C4-2B (cell line): ENCODE data around the gene LEMD1.
A peak's percentile ranks its signal among the peaks of the same experiment; 100 is the strongest.
"Not testable (repeated sequence)": the region's sequence is repeated elsewhere in the genome, so short reads cannot be mapped to it uniquely, and the experiment has no call there.

Experiments
- H3K27ac ChIP-seq: fragments of 450-650 bp; 2 replicates; pipeline ENCODE4 v1.5.1; 2017
- ZFX ChIP-seq: fragments of 450-650 bp; IDR thresholded peaks from 2 replicates; pipeline ENCODE4 v1.6.1; 2017
- TF ChIP-seq, protein P1 (sequence below): fragments of 450-650 bp; conservative IDR thresholded peaks from 2 replicates; pipeline ENCODE4 v1.5.1; 2017; ENCODE audit warnings: mild to moderate bottlenecking

The LEMD1 gene

GRCh38 chr1:205398586-205398985, 23.3 kb downstream of the LEMD1 start:
- TF ChIP-seq, protein P1, sequence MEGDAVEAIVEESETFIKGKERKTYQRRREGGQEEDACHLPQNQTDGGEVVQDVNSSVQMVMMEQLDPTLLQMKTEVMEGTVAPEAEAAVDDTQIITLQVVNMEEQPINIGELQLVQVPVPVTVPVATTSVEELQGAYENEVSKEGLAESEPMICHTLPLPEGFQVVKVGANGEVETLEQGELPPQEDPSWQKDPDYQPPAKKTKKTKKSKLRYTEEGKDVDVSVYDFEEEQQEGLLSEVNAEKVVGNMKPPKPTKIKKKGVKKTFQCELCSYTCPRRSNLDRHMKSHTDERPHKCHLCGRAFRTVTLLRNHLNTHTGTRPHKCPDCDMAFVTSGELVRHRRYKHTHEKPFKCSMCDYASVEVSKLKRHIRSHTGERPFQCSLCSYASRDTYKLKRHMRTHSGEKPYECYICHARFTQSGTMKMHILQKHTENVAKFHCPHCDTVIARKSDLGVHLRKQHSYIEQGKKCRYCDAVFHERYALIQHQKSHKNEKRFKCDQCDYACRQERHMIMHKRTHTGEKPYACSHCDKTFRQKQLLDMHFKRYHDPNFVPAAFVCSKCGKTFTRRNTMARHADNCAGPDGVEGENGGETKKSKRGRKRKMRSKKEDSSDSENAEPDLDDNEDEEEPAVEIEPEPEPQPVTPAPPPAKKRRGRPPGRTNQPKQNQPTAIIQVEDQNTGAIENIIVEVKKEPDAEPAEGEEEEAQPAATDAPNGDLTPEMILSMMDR, result no peak
- no peak for TF ChIP-seq ZFX
- no peak overlapping the region for H3K27ac ChIP-seq

DNA sequence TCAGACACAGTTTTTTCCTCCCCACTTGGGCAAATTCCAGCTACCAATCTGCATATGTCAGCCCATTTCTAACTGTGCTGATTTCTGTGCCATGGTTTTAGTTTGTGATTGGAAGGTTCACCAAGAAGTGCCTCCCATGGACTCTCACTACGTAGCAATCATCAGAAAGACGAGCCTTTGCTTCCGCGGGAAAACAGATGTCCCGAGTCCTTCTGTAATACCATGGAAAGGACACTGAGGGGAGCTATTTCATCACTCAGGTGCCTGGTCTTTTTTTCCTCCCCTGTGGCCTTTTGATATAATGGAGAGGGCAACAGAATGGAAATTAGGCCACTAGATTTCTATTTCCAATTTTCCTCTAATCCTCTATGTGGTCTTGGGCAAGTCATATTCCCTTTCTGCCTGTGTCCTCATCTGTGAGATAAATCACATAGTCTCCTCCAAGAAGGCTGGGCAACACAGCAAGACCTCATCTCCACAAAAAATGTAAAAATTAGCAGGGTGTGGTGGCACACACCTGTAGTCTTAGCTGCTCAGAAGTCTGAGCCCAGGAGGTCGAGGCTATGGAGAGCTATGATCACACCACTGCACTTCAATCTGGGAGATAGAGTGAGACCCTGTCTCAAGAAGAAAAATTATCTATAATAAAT, 24.8 kb downstream of the LEMD1 start:
- H3K27ac ChIP-seq, result no peak overlapping the region
- TF ChIP-seq, protein P1, result peak; percentile 84
- no peak for TF ChIP-seq ZFX

DNA sequence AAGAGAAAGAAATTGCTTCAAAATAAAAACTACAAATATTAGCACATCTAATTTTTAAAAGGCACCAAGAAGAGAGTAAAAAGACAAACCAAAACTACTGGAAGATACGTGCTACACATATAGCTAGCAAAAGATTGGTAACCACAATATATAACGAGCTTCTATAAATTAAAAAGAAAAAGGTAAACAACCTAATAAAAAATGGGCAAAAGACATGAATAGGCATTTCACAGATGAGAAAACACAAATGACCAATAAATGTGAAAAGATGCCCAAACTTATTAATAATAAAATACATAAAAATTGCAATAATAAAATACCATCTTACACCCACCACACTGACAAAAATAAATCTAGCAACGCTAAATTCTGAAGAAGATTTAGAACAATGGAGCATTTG, 26.2 kb downstream of the LEMD1 start:
- no peak overlapping the region for H3K27ac ChIP-seq
- no peak for TF ChIP-seq ZFX
- TF ChIP-seq, protein P1, result no peak

GRCh38 chr1:205392650-205393049, 29.2 kb downstream of the LEMD1 start:
- no peak for TF ChIP-seq ZFX
- TF ChIP-seq, protein P1, result no peak
- H3K27ac ChIP-seq, result no peak overlapping the region

GRCh38 chr1:205391386-205391785, 30.5 kb downstream of the LEMD1 start:
- no peak for TF ChIP-seq ZFX
- TF ChIP-seq, protein P1, result no peak
- no peak overlapping the region for H3K27ac ChIP-seq

DNA sequence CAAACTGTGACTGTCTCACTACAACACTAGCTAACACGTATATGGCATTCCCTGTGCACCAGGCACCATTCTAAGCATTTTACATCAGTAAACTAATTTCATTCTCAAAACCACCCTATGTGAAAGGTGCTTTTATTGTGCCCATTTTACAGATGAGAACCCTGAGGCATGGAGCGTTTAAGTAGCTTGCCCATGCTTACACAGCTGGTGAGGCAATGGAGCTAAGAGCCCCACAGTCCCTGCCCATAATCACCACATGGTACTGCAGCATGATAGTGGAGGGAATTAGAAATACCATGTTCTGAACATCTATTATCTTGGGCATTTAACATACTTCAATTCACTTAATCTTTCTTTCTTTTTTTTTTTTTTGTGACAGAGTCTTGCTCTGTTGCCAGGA, 34.0 kb downstream of the LEMD1 start:
- no peak for TF ChIP-seq ZFX
- TF ChIP-seq, protein P1, result no peak
- no peak overlapping the region for H3K27ac ChIP-seq

DNA sequence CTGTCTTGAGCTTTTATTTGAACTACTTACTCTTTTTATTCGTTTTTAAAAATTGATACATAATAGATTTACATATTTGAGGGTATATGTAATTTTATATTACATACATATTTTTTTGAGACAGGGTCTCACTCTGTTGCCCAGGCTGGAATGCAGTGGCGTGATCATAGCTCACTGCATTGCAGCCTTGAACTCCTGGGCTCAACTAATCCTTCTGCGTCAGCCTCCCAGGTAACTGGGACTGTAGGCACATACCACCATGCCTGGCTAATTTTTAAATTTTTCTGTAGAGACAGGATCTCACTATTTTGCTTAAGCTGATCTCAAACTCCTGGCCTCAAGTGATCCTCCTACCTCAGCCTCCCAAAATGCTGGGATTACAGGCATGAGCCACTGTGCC, 38.9 kb downstream of the LEMD1 start:
- H3K27ac ChIP-seq, result not testable (repeated sequence)

DNA sequence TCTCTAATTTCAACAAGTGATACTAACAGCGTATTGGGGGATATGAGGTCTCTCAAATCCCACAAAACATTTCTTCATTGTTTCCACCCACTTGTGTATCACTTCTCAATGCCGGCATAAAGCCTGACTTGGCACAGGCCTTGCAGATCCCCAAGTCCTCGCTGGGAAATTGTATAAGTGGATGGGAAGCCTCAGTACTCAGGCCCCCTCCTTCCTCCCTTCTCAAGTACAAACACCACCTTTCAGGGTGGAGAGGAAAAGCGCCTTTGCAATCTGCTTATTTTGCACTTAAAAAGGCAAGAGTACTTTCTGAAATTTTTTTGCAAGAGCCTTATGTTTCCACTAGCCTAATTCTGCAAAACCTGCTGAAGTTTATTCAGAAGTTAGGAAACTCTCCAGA, 39.3 kb downstream of the LEMD1 start:
- TF ChIP-seq ZFX, result no peak
- TF ChIP-seq, protein P1, result no peak
- H3K27ac ChIP-seq, result no peak overlapping the region
